ENCODE data around the gene EDNRA.

EDNRA gene

DNA sequence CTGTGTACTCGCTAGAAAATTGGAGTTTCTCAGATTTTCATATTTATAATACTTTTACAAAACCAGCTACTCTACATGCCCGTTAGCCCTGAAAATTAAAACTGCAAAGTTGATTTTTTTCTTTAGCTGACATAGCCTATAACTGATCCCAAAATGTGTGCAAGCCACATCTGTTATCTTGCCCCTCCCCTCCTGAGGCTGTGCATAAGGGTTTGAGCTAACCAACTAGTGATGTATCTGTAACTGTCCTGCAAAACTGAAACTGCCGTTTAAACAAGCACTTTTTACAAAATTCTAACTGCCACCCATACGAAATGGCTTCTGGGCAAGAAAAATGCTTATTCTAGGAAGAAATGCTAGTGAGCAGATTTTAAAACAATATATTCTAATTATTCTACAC lies 59.1 kb downstream of the EDNRA start:
- no peaks in the 10 kb centered on the region for H3K9me3 Mint-ChIP-seq
- no peak overlapping the region for H3K4me3 Mint-ChIP-seq
- H3K36me3 Mint-ChIP-seq (ENCODE audit: low read depth): no peaks in the 10 kb centered on the region
- no peaks in the 10 kb centered on the region for H3K4me1 Mint-ChIP-seq (ENCODE audit: low read depth)
- intact Hi-C loops (cut with micrococcal nuclease): no loop called here
- no peak overlapping the region for H3K27ac Mint-ChIP-seq
- no peaks in the 10 kb centered on the region for H3K27me3 Mint-ChIP-seq

DNA sequence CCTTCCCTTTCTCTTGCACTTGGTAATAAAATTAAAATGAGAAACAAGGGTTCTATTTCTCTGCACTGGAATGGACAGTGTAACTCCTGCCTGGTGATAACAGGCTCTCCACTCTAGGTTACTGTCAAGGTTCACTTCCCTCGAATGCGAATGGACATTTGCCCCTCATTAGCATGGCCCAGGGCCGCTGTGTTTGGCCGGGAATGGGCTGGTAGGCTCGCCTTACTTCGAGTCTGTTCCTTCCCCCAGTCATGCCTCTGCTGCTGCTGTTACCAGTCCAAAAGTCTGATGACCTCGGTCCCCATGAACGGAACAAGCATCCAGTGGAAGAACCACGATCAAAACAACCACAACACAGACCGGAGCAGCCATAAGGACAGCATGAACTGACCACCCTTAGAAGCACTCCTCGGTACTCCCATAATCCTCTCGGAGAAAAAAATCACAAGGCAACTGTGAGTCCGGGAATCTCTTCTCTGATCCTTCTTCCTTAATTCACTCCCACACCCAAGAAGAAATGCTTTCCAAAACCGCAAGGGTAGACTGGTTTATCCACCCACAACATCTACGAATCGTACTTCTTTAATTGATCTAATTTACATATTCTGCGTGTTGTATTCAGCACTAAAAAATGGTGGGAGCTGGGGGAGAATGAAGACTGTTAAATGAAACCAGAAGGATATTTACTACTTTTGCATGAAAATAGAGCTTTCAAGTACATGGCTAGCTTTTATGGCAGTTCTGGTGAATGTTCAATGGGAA lies 61.5 kb downstream of the EDNRA start:
- Mint-ChIP-seq H3K9me3 (no peaks in the 10 kb centered on the region), H3K27me3 (peaks cover 2% of the 10 kb centered on the region), H3K4me1 (ENCODE audit: low read depth) (no peaks in the 10 kb centered on the region), H3K27ac (no peak overlapping the region), H3K4me3 (no peak overlapping the region), H3K36me3 (ENCODE audit: low read depth) (no peaks in the 10 kb centered on the region)
- intact Hi-C loops (cut with micrococcal nuclease): no loop called here

DNA sequence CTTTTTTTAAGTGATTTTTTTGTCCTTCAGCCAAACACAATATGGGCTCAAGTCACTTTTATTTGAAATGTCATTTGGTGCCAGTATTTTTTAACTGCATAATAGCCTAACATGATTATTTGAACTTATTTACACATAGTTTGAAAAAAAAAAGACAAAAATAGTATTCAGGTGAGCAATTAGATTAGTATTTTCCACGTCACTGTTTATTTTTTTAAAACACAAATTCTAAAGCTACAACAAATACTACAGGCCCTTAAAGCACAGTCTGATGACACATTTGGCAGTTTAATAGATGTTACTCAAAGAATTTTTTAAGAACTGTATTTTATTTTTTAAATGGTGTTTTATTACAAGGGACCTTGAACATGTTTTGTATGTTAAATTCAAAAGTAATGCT lies 62.1 kb downstream of the EDNRA start:
- no peaks in the 10 kb centered on the region for H3K4me1 Mint-ChIP-seq (ENCODE audit: low read depth)
- H3K36me3 Mint-ChIP-seq (ENCODE audit: low read depth): no peaks in the 10 kb centered on the region
- no peak overlapping the region for H3K4me3 Mint-ChIP-seq
- H3K27me3 Mint-ChIP-seq: peaks cover 2% of the 10 kb centered on the region
- H3K9me3 Mint-ChIP-seq: no peaks in the 10 kb centered on the region
- H3K27ac Mint-ChIP-seq: no peak overlapping the region
- intact Hi-C loops (cut with micrococcal nuclease): no loop called here

DNA sequence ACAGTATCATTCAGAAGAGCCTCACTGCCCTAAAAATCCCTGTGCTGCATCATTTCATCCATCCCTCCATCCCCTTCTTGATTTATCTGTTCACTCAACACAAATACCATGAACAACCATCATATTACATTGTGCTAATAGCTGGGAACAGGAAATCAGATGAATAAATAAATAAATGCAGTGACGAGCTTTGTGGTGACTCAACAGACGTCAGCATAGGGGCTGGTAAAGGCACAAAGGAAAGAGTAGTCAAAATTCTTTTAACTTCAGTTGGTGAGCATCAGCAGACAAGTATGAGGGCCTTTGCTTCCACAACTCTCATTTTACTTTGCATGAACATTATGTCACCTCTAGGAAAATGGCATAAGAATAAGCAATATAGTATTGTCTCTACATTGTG lies 65.5 kb downstream of the EDNRA start:
- H3K27me3 Mint-ChIP-seq: peaks cover 2% of the 10 kb centered on the region
- intact Hi-C loops (cut with micrococcal nuclease): no loop called here
- H3K4me3 Mint-ChIP-seq: no peak overlapping the region
- no peaks in the 10 kb centered on the region for H3K4me1 Mint-ChIP-seq (ENCODE audit: low read depth)
- H3K27ac Mint-ChIP-seq: no peak overlapping the region
- peaks cover 11% of the 10 kb centered on the region for H3K9me3 Mint-ChIP-seq
- H3K36me3 Mint-ChIP-seq (ENCODE audit: low read depth): no peaks in the 10 kb centered on the region

- Mint-ChIP-seq H3K36me3 (ENCODE audit: low read depth) (no peaks in the 10 kb centered on the region), H3K27ac (no peak overlapping the region), H3K4me1 (ENCODE audit: low read depth) (no peaks in the 10 kb centered on the region), H3K9me3 (peaks cover 23% of the 10 kb centered on the region), H3K4me3 (no peak overlapping the region), H3K27me3 (peaks cover 2% of the 10 kb centered on the region)
- intact Hi-C loops (cut with micrococcal nuclease): no loop called here
Measured at GRCh38 chr4:147547314-147548056, 66.6 kb downstream of the EDNRA start.

- H3K9me3 Mint-ChIP-seq: peaks cover 27% of the 10 kb centered on the region
- intact Hi-C loops (cut with micrococcal nuclease): no loop called here
- H3K27me3 Mint-ChIP-seq: peaks cover 2% of the 10 kb centered on the region
- H3K36me3 Mint-ChIP-seq (ENCODE audit: low read depth): no peaks in the 10 kb centered on the region
- no peak overlapping the region for H3K4me3 Mint-ChIP-seq
- H3K27ac Mint-ChIP-seq: no peak overlapping the region
- H3K4me1 Mint-ChIP-seq (ENCODE audit: low read depth): no peaks in the 10 kb centered on the region
Measured at GRCh38 chr4:147548256-147548655, 67.4 kb downstream of the EDNRA start.

GRCh38 chr4:147550626-147551246 lies 69.8 kb downstream of the EDNRA start:
- intact Hi-C loops (cut with micrococcal nuclease): no loop called here
- Mint-ChIP-seq H3K4me3 (no peak overlapping the region), H3K4me1 (ENCODE audit: low read depth) (no peaks in the 10 kb centered on the region), H3K36me3 (ENCODE audit: low read depth) (no peaks in the 10 kb centered on the region), H3K9me3 (peaks cover 27% of the 10 kb centered on the region), H3K27me3 (no peaks in the 10 kb centered on the region), H3K27ac (no peak overlapping the region)

- intact Hi-C loops (cut with micrococcal nuclease): no loop called here
- H3K27ac Mint-ChIP-seq: no peak overlapping the region
- H3K36me3 Mint-ChIP-seq (ENCODE audit: low read depth): no peaks in the 10 kb centered on the region
- peaks cover 15% of the 10 kb centered on the region for H3K9me3 Mint-ChIP-seq
- H3K27me3 Mint-ChIP-seq: no peaks in the 10 kb centered on the region
- no peak overlapping the region for H3K4me3 Mint-ChIP-seq
- no peaks in the 10 kb centered on the region for H3K4me1 Mint-ChIP-seq (ENCODE audit: low read depth)
Measured at GRCh38 chr4:147560625-147561024, 79.7 kb downstream of the EDNRA start.

GRCh38 chr4:147566762-147567161 lies 85.9 kb downstream of the EDNRA start:
- Mint-ChIP-seq H3K27ac (no peak overlapping the region), H3K27me3 (peaks cover 3% of the 10 kb centered on the region), H3K9me3 (no peaks in the 10 kb centered on the region), H3K36me3 (ENCODE audit: low read depth) (no peaks in the 10 kb centered on the region), H3K4me3 (no peak overlapping the region), H3K4me1 (ENCODE audit: low read depth) (no peaks in the 10 kb centered on the region)
- intact Hi-C loops (cut with micrococcal nuclease): no loop called here

DNA sequence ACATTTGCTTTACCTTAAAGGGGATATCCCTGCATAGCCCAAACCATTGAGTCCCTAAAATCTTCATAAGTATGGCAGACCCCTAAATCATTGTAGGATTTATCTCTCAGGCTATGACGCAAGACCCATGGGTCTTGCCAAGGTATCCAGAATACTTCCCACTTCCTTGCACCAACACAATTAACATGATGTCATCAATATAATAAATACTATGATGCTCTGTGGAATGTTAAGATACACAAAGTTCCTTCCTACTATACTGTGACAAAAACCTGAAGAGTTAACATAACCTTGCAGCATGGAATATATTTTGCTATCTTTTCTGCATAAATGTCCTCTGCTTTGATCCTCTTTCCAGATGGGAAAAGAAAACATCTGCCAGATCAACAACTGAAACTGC lies 86.4 kb downstream of the EDNRA start:
- H3K27me3 Mint-ChIP-seq: peaks cover 3% of the 10 kb centered on the region
- H3K9me3 Mint-ChIP-seq: no peaks in the 10 kb centered on the region
- H3K27ac Mint-ChIP-seq: no peak overlapping the region
- no peaks in the 10 kb centered on the region for H3K36me3 Mint-ChIP-seq (ENCODE audit: low read depth)
- intact Hi-C loops (cut with micrococcal nuclease): no loop called here
- no peak overlapping the region for H3K4me3 Mint-ChIP-seq
- H3K4me1 Mint-ChIP-seq (ENCODE audit: low read depth): no peaks in the 10 kb centered on the region

GRCh38 chr4:147570616-147571015 lies 89.7 kb downstream of the EDNRA start:
- Mint-ChIP-seq H3K4me1 (ENCODE audit: low read depth) (no peaks in the 10 kb centered on the region), H3K9me3 (no peaks in the 10 kb centered on the region), H3K27ac (no peak overlapping the region), H3K36me3 (ENCODE audit: low read depth) (no peaks in the 10 kb centered on the region), H3K27me3 (peaks cover 3% of the 10 kb centered on the region), H3K4me3 (no peak overlapping the region)
- intact Hi-C loops (cut with micrococcal nuclease): no loop called here

DNA sequence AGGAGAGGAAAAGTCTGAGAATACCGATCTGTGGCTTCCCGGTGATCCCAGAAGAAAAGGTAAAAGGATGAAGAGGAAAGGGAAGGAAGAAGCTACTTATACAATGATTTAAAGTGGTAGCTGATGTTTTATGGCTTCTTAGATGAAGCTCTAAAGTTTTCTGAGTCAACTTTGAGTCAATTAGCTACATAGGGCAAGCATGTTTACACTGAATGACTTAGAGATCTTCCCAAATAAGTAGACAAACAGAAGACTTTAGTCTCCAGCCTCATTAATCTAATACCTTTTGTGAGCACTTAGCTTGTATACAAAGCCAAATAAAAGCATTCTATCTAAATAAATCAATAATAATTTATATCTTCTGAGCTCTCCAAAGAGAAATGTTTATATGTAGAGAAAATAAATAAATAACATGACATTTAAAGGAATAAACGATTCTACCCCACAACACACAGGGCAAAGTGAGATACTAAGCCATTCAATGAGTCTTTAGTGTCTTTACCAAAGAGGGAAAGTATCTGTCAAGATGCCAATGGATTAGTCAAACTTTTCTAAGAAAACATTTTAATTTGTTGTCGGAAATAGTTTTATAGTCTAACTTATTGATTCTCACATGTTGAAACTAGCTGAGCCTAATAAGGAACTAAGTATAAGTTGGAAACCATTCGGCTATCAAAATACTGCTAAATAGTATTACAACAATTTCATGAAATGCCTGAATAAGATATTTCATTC lies 90.3 kb downstream of the EDNRA start:
- intact Hi-C loops (cut with micrococcal nuclease): no loop called here
- H3K9me3 Mint-ChIP-seq: no peaks in the 10 kb centered on the region
- H3K4me1 Mint-ChIP-seq (ENCODE audit: low read depth): no peaks in the 10 kb centered on the region
- no peak overlapping the region for H3K27ac Mint-ChIP-seq
- peaks cover 3% of the 10 kb centered on the region for H3K27me3 Mint-ChIP-seq
- H3K36me3 Mint-ChIP-seq (ENCODE audit: low read depth): no peaks in the 10 kb centered on the region
- H3K4me3 Mint-ChIP-seq: no peak overlapping the region

- intact Hi-C loops (cut with micrococcal nuclease): no loop called here
- Mint-ChIP-seq H3K36me3 (ENCODE audit: low read depth) (no peaks in the 10 kb centered on the region), H3K9me3 (no peaks in the 10 kb centered on the region), H3K4me1 (ENCODE audit: low read depth) (no peaks in the 10 kb centered on the region), H3K27ac (no peak overlapping the region), H3K27me3 (no peaks in the 10 kb centered on the region), H3K4me3 (no peak overlapping the region)
Measured at GRCh38 chr4:147576084-147576483, 95.2 kb downstream of the EDNRA start.

- no peak overlapping the region for H3K27ac Mint-ChIP-seq
- H3K27me3 Mint-ChIP-seq: no peaks in the 10 kb centered on the region
- no peaks in the 10 kb centered on the region for H3K36me3 Mint-ChIP-seq (ENCODE audit: low read depth)
- H3K9me3 Mint-ChIP-seq: no peaks in the 10 kb centered on the region
- peaks cover 5% of the 10 kb centered on the region for H3K4me1 Mint-ChIP-seq (ENCODE audit: low read depth)
- no peak overlapping the region for H3K4me3 Mint-ChIP-seq
- intact Hi-C loops (cut with micrococcal nuclease): no loop called here
Measured at GRCh38 chr4:147578051-147578476, 97.2 kb downstream of the EDNRA start.

All from dendritic cell treated with granulocyte-macrophage colony-stimulating factor and Interleukin-4, amounts not matched to agents 40 ng/mL and 50 ng/mL, for 4 days (primary cell).